WTC11 (cell line): ENCODE measurements around the gene IGFBP4. TPM values are rescaled to one million over a fixed set of nuclear protein-coding genes. Genes with fewer than 3 reads are reported as not detected.
A peak's percentile ranks its signal among the peaks of the same experiment; 100 is the strongest.

ENCODE experiments used
- ATAC-seq: fragments of 200-7000 bp; cut with Tn5 transposase; 2 replicates; pipeline ENCODE4 v1.10.0; 2021; ENCODE audit warnings: mild to moderate bottlenecking, moderate library complexity
- CTCF ChIA-PET: fragments of 300-600 bp; sonication (Branson Sonifier 250); formaldehyde crosslinking; loops from one replicate; lab custom pipeline; 2021; ENCODE audit warnings: antibody characterized with exemption; lab: Charles Lee
- POLR2A ChIA-PET: fragments of 350-600 bp; sonication (Branson Sonifier 250); formaldehyde crosslinking; loops from one replicate; lab custom pipeline; 2021; ENCODE audit warnings: antibody characterized with exemption; lab: Charles Lee
- DNase-seq: peaks from one replicate; pipeline ENCODE4 v3.0.0; 2021; ENCODE audit warnings: low spot score
- H3K27ac Mint-ChIP-seq: 2 replicates; pipeline ENCODE4 v1.8.0; 2021; ENCODE audit warnings: mixed read lengths
- H3K27me3 Mint-ChIP-seq: 2 replicates; pipeline ENCODE4 v1.8.0; 2021; ENCODE audit warnings: low read depth, mild to moderate bottlenecking, moderate library complexity, mixed read lengths
- H3K36me3 Mint-ChIP-seq: 2 replicates; pipeline ENCODE4 v1.8.0; 2021; ENCODE audit warnings: mixed read lengths
- H3K4me1 Mint-ChIP-seq: 2 replicates; pipeline ENCODE4 v1.8.0; 2022; ENCODE audit warnings: mixed read lengths
- H3K4me3 Mint-ChIP-seq: 2 replicates; pipeline ENCODE4 v1.8.0; 2021; ENCODE audit warnings: mild to moderate bottlenecking, moderate library complexity, mixed read lengths
- H3K9me3 Mint-ChIP-seq: 2 replicates; pipeline ENCODE4 v1.8.0; 2021; ENCODE audit warnings: mixed read lengths
- AR ChIP-seq: fragments of 250-450 bp; sonication (Bioruptor Pico); IDR thresholded peaks from 2 replicates; pipeline ENCODE4 v1.9.0; 2021; ENCODE audit warnings: mild to moderate bottlenecking
- ATF1 ChIP-seq: sonication (generic); formaldehyde crosslinking; IDR thresholded peaks from 2 replicates; pipeline ENCODE4 v1.8.1; 2023; ENCODE audit warnings: mild to moderate bottlenecking, moderate library complexity, missing genetic modification reagents
- CREB1 ChIP-seq: sonication (generic); formaldehyde crosslinking; IDR thresholded peaks from 2 replicates; pipeline ENCODE4 v1.8.0; 2023; ENCODE audit warnings: mild to moderate bottlenecking, missing genetic modification reagents
- ELF4 ChIP-seq: sonication (generic); formaldehyde crosslinking; IDR thresholded peaks from 2 replicates; pipeline ENCODE4 v1.8.1; 2022; ENCODE audit warnings: low read depth, mild to moderate bottlenecking, moderate library complexity, missing genetic modification reagents
- ETV6 ChIP-seq: sonication (generic); formaldehyde crosslinking; IDR thresholded peaks from 2 replicates; pipeline ENCODE4 v1.8.1; 2022; ENCODE audit warnings: mild to moderate bottlenecking, missing genetic modification reagents
- FOXJ3 ChIP-seq: sonication (generic); formaldehyde crosslinking; IDR thresholded peaks from 2 replicates; pipeline ENCODE4 v1.9.0; 2021; ENCODE audit warnings: missing genetic modification reagents, mild to moderate bottlenecking, borderline replicate concordance
- HMGA2 ChIP-seq: fragments of 250-450 bp; sonication (Bioruptor Pico); IDR thresholded peaks from 2 replicates; pipeline ENCODE4 v1.4.0; 2021; ENCODE audit warnings: mild to moderate bottlenecking, moderate library complexity
- IRF1 ChIP-seq: sonication (generic); formaldehyde crosslinking; IDR thresholded peaks from 2 replicates; pipeline ENCODE4 v1.8.0; 2023; ENCODE audit warnings: missing genetic modification reagents
- JAZF1 ChIP-seq: fragments of 250-450 bp; sonication (Bioruptor Pico); IDR thresholded peaks from 2 replicates; pipeline ENCODE4 v1.9.0; 2021; ENCODE audit warnings: moderate library complexity, mild to moderate bottlenecking, inconsistent platforms
- JUN ChIP-seq: sonication (generic); formaldehyde crosslinking; IDR thresholded peaks from 2 replicates; pipeline ENCODE4 v1.8.0; 2023; ENCODE audit warnings: mild to moderate bottlenecking, missing genetic modification reagents
- KAT7 ChIP-seq: sonication (generic); formaldehyde crosslinking; IDR thresholded peaks from 2 replicates; pipeline ENCODE4 v1.8.1; 2023; ENCODE audit warnings: missing genetic modification reagents, mild to moderate bottlenecking, borderline replicate concordance
- PREB ChIP-seq: sonication (generic); formaldehyde crosslinking; IDR thresholded peaks from 2 replicates; pipeline ENCODE4 v1.8.1; 2022; ENCODE audit warnings: mild to moderate bottlenecking, missing genetic modification reagents, moderate library complexity, borderline replicate concordance
- TEAD1 ChIP-seq: sonication (generic); formaldehyde crosslinking; IDR thresholded peaks from 2 replicates; pipeline ENCODE4 v1.8.0; 2022; ENCODE audit warnings: mild to moderate bottlenecking, missing genetic modification reagents
- USF2 ChIP-seq: sonication (generic); formaldehyde crosslinking; IDR thresholded peaks from 2 replicates; pipeline ENCODE4 v1.8.1; 2023; ENCODE audit warnings: mild to moderate bottlenecking, missing genetic modification reagents, moderate library complexity
- ZNF138 ChIP-seq: sonication (generic); formaldehyde crosslinking; conservative IDR thresholded peaks from 2 replicates; pipeline ENCODE4 v1.8.1; 2022; ENCODE audit warnings: mild to moderate bottlenecking, moderate library complexity, missing genetic modification reagents
- ZNF219 ChIP-seq: sonication (generic); formaldehyde crosslinking; IDR thresholded peaks from 2 replicates; pipeline ENCODE4 v1.8.0; 2023; ENCODE audit warnings: missing genetic modification reagents, mild to moderate bottlenecking, borderline replicate concordance
- ZNF263 ChIP-seq: sonication (generic); formaldehyde crosslinking; IDR thresholded peaks from 2 replicates; pipeline ENCODE4 v1.8.1; 2022; ENCODE audit warnings: low read depth, mild to moderate bottlenecking, moderate library complexity, missing genetic modification reagents
- ZNF317 ChIP-seq: sonication (generic); formaldehyde crosslinking; IDR thresholded peaks from 2 replicates; pipeline ENCODE4 v1.8.1; 2023; ENCODE audit warnings: low read depth, mild to moderate bottlenecking, moderate library complexity, missing genetic modification reagents, borderline replicate concordance
- ZNF396 ChIP-seq: fragments of 250-450 bp; sonication (Bioruptor Pico); IDR thresholded peaks from 2 replicates; pipeline ENCODE4 v1.8.0; 2021; ENCODE audit warnings: mild to moderate bottlenecking, moderate library complexity, borderline replicate concordance
- ZNF416 ChIP-seq: fragments of 250-450 bp; sonication (Bioruptor Pico); IDR thresholded peaks from 2 replicates; pipeline ENCODE4 v1.9.0; 2021; ENCODE audit warnings: mild to moderate bottlenecking, inconsistent platforms
- ZNF423 ChIP-seq: fragments of 250-450 bp; sonication (Bioruptor Pico); IDR thresholded peaks from 2 replicates; pipeline ENCODE4 v2.1.2; 2022; ENCODE audit warnings: mild to moderate bottlenecking, moderate library complexity
- total RNA-seq: library from RNA; stranded (reverse); gene quantifications from 3 replicates; pipeline ENCODE4 v1.2.3, GENCODE V29; 2021

IGFBP4 gene
- total RNA-seq, 1 experiment from 2014 or later = 172 TPM

GRCh38 chr17:40457369-40457768 is 14.1 kb downstream of the IGFBP4 start (continued):
- no peak for TF ChIP-seq ZNF138
- TF ChIP-seq TEAD1 = no peak
- TF ChIP-seq FOXJ3 (CRISPR knock-in tag) = no peak
- TF ChIP-seq AR (CRISPR knock-in tag) = no peak
- TF ChIP-seq KAT7 (CRISPR knock-in tag) = no peak

- peaks cover 31% of the 10 kb centered on the region for H3K36me3 Mint-ChIP-seq
- TF ChIP-seq PREB (CRISPR knock-in tag) (no peak), ZNF263 (CRISPR knock-in tag) (no peak), USF2 (no peak), JUN (CRISPR knock-in tag) (no peak), ZNF416 (no peak), ZNF317 (CRISPR knock-in tag) (no peak), ELF4 (CRISPR knock-in tag) (no peak)
- POLR2A ChIA-PET = interaction anchor here (1.0 kb wide), 1 partner anchor 239 kb away, joined by 3 read pairs; the partner anchor contains the start of gene WIPF2
- no peak for DNase-seq
- CTCF ChIA-PET = interaction anchor here (0.5 to 3.0 kb wide), 6 partner anchors 11 to 359 kb away, joined by 3 to 25 read pairs (median 3); no protein-coding TSS in a partner anchor
- H3K4me3 Mint-ChIP-seq = no peak overlapping the region
- peaks cover 60% of the 10 kb centered on the region for H3K4me1 Mint-ChIP-seq
- no peaks in the 10 kb centered on the region for H3K27me3 Mint-ChIP-seq
- 0 out of 2 replicates have a peak overlapping the region, but pooled peaks have one; percentile 76 for H3K27ac Mint-ChIP-seq
- H3K9me3 Mint-ChIP-seq = no peaks in the 10 kb centered on the region
- ATAC-seq = peak; percentile 15; the same call in 1 of the 2 replicates
Observed at GRCh38 chr17:40457964-40458791, 14.9 kb downstream of the IGFBP4 start.

- Mint-ChIP-seq H3K27ac (peak overlapping the region; percentile 3), H3K9me3 (no peaks in the 10 kb centered on the region), H3K36me3 (peaks cover 25% of the 10 kb centered on the region), H3K4me1 (peaks cover 64% of the 10 kb centered on the region), H3K4me3 (no peak overlapping the region), H3K27me3 (no peaks in the 10 kb centered on the region)
- ATAC-seq (no peak), DNase-seq (no peak)
- POLR2A ChIA-PET = interaction anchor here (1.0 kb wide), 1 partner anchor 240 kb away, joined by 3 read pairs; the partner anchor contains the start of gene WIPF2
- CTCF ChIA-PET = interaction anchor here (1.2 to 3.0 kb wide), 5 partner anchors 8 to 157 kb away, joined by 3 to 25 read pairs (median 6); partner anchors contain the start of gene IGFBP4
- TF ChIP-seq ZNF263 (CRISPR knock-in tag) (no peak), ATF1 (CRISPR knock-in tag) (no peak), IRF1 (CRISPR knock-in tag) (no peak), ZNF423 (CRISPR knock-in tag) (no peak), KAT7 (CRISPR knock-in tag) (no peak), ZNF416 (no peak), AR (CRISPR knock-in tag) (no peak), HMGA2 (CRISPR knock-in tag) (no peak), ZNF396 (CRISPR knock-in tag) (no peak), CREB1 (CRISPR knock-in tag) (no peak), JAZF1 (no peak), ZNF219 (no peak), ETV6 (CRISPR knock-in tag) (no peak)
Observed at GRCh38 chr17:40458851-40459482, 15.7 kb downstream of the IGFBP4 start.
